Uterus (tissue), 2 donors: ENCODE measurements around the gene CPNE9.

ENCODE experiments used
- POLR2A ChIP-seq, 2 donors: fragments of 450-650 bp; IDR thresholded peaks; one replicate each; pipeline ENCODE4 v1.6.1; 2016; ENCODE audit warnings: antibody characterized with exemption in 2 of 2, mild to moderate bottlenecking in 1 of 2, moderate library complexity in 1 of 2
- TF ChIP-seq, protein P1 (sequence below), 4 experiments: fragments of 200-600 bp in 2 of 4; fragments of 450-650 bp in 2 of 4; sonication (generic) in 2 of 4; IDR thresholded peaks; one replicate each; pipeline ENCODE4 v1.5.1; 2016 to 2019; ENCODE audit warnings: antibody characterized with exemption in 4 of 4, mild to moderate bottlenecking in 2 of 4, moderate library complexity in 1 of 4

DNA sequence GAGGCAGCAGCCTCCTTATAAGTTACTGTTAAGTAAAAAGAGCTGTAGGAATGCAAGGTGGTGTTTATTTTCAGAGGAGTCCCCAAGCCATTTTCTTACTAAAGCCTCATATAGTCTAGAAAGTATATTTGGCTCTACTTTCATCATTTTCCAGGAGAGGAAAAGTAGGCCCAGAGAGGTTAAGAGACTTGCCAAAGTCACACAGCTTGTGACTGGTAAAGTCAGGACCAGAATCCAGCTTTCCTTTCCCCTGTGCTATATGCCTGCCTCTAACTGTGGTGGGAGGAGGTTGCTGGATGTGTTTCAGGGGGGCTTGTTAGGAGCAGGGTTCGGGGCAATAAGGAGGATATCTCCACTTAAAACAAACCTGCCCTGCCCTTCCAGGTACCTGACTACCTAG is 38.9 kb downstream of the CPNE9 start:
- TF ChIP-seq, protein P1, sequence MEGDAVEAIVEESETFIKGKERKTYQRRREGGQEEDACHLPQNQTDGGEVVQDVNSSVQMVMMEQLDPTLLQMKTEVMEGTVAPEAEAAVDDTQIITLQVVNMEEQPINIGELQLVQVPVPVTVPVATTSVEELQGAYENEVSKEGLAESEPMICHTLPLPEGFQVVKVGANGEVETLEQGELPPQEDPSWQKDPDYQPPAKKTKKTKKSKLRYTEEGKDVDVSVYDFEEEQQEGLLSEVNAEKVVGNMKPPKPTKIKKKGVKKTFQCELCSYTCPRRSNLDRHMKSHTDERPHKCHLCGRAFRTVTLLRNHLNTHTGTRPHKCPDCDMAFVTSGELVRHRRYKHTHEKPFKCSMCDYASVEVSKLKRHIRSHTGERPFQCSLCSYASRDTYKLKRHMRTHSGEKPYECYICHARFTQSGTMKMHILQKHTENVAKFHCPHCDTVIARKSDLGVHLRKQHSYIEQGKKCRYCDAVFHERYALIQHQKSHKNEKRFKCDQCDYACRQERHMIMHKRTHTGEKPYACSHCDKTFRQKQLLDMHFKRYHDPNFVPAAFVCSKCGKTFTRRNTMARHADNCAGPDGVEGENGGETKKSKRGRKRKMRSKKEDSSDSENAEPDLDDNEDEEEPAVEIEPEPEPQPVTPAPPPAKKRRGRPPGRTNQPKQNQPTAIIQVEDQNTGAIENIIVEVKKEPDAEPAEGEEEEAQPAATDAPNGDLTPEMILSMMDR (IDR thresholded peaks at IDR 0.05) = no peak
- TF ChIP-seq POLR2A (IDR thresholded peaks at IDR 0.05) = no peak
